ENCODE results near the gene PKP2.

Gene PKP2

DNA sequence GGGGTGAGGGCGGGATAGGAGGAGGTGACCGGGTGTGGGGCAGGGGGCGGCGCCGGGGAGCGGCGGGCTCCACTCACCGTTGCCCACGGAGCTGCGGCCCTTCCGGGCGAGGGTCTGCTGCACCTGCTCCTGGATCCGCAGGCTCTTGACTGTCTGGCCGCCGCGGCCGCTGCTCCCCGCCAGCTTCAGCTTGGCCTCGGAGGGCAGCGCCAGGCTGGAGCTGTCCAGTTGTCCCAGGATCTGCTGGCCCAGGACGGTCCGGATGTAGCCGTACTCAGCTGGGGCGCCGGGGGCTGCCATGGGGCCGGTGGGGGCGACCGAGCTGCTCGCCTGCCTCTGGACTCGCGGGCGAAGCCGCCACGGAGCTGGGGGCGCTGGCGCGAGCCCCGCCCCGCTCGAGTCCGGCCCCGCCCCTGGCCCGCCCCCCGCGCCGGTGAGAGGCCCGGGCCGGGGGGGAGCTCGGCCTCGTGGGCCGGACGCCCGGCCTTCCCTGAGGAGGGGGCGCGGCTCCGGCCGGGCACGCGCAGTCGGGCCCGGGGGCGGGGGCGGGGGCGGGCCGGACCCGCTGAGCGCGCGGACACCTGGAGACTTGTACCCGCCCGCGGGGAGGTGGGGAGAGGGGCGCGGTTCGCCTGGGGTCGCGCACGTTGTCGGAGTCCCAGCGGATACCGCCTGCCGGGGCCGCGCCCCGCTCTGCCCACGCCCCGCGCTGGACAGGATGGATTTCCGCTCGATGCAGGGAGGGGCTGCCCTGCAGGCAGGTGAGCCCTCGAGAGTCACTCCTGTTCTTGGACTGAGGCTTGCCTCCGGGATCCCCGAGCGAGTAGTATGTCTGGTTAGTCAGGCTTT is at the start of gene PKP2:
Gene PKP2 (minus strand): TSS at position 346 of the 849 bp plus-strand sequence. CDS start 46 bp downstream, at position 300.
- DNase-seq: peak; percentile 62

DNA sequence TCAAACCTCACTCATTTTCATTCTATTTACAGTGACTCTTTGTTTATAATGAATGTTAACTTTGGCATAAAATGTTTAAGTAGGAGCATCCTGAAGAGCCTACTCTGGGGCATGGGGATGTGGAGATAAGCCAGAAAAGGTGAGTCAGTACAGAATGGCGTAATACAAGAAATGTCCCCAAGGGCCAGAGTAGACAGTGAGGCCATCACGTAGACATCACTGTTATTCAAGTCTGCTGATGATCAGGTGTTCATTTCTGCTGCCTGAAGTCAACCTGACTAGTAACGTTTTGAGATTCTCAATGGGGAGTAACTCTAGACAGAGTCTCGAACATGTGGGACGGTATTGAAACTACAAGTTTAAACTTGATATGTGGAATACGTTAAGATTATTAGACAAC is 47.6 kb upstream of the PKP2 start:
- DNase-seq: no peak

DNA sequence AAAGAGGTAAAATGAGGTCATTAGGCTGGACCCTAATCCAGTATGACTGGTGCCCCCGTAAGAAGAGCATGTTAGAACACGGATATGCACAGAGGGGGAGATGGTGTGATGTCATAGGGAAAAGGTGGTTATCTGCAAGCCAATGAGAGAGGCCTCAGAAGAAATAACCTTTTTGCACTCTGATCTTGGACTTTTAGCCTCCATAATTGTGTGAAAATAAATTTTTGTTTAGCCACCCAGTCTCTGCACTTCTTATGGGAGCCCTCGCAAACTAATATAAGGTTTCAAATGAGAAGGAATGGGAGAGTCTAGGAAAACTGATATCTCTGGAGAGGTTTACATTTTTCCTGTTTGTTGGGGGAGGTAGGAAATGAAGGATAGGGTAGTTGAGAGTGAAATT is 43.2 kb upstream of the PKP2 start:
- DNase-seq: no peak

DNA sequence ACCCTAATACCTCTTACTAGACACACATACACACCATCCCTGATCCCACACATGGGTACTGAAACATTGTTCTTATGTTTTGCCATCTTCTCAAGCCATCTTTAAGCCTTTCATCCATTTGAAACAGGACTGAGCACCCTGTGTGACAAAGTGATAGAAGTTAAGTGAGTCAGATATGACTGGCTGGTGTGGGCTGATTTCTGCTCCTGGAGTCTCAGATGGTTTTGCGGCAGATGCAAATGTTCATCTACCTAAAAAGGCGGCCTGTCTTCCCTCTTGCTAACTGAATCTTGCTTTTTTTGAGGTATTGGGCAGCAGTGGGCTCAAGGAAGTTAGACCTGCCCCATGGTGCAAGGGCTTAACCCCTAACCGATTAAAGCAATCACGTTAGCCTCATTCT is 30.4 kb upstream of the PKP2 start:
- DNase-seq: no peak

DNA sequence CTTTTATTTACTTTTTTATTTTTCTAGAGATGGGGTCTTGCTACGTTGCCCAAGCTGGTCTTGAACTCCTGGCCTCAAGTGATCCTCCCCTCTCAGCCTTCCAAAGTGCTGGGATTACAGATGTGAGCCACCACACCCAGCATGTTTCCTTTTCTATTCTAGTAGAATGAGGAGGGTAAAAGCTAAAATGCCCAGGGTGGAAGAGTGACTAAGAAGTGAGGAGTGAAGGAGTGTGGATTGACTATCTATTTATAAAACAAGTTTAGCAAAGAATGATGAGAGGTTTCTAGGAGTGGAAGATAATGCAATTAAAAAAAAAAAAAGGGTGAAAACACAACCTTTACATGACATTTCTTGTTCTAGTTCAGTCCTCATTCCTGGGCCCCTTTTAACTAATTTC is 29.8 kb upstream of the PKP2 start:
- no peak for DNase-seq

DNA sequence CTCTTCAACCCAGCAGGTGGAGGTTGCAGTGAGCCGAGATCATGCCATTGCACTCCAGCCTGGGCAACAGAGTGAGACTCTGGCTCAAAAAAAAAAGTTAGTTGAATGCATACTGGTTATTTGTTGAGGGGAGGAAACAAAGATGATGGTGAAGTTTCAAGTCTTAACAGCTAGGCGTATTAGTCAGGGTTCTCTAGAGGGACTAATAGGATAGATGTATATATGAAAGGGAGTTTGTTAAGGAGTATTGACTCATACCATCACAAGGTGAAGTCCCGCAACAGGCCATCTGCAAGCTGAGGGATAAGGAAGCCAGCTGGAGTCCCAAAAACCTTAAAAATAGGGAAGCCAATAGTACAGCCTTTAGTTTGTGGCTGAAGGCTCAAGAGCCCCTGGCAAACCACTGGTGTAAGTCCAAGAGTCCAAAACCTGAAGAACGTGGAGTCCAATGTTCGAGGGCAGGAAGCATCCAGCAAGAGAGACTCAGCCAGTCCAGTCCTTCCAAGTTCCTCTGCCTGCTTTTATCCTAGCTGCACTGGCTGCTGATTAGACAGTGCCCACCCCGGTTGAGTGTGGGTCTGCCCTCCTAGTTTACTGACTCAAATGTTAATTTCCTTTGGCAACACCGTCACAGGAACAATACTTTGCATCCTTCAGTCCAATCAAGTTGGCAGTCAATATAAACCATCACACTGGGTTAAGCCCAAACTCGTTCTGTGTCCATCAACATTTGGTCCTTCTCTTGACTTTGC is 26.1 kb upstream of the PKP2 start:
- DNase-seq: no peak

DNA sequence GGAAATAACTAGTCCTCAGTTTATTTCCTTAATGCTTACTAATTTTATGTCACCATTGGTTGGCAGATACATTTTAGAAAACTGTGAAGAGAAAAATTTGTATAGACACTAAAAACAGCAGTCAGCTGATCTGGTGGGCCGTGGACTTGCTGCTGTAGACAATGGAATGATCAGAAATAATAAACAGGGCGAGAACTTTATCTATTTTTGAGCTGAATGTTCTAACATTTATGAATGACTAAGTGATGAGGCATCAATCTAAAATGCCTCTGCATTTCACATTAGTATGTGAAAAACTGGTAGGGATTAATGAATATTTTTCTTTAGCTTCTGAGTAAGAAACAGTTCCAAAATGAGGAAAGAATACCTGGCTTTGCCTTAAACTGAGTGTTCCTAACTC is 24.8 kb upstream of the PKP2 start:
- no peak for DNase-seq

DNA sequence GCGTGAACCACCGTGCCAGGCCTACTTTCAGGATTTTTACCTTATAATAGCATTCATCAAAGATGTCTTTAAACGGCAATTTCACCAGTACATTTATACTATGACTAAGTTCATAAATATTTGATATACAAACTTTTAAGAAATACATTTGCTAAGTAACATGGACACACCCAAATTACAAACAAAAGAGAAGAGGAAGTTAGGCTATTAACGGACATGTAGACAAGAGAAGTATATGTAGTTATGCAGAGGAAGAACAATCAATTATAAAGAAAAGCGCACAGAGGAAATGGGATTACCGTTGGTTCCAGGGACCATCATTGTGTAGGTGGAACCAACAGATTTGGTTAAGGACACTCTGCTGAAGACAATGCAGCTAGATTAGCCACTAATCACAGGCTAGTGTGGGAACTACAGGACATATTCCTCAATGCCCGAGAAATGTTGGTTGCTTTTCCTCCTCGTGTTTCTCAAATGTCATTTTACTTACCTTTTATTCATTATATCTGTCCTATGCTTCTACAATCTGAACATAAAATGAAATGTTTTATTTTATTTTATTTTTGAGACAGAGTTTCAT is 24.0 kb upstream of the PKP2 start:
- no peak for DNase-seq

DNA sequence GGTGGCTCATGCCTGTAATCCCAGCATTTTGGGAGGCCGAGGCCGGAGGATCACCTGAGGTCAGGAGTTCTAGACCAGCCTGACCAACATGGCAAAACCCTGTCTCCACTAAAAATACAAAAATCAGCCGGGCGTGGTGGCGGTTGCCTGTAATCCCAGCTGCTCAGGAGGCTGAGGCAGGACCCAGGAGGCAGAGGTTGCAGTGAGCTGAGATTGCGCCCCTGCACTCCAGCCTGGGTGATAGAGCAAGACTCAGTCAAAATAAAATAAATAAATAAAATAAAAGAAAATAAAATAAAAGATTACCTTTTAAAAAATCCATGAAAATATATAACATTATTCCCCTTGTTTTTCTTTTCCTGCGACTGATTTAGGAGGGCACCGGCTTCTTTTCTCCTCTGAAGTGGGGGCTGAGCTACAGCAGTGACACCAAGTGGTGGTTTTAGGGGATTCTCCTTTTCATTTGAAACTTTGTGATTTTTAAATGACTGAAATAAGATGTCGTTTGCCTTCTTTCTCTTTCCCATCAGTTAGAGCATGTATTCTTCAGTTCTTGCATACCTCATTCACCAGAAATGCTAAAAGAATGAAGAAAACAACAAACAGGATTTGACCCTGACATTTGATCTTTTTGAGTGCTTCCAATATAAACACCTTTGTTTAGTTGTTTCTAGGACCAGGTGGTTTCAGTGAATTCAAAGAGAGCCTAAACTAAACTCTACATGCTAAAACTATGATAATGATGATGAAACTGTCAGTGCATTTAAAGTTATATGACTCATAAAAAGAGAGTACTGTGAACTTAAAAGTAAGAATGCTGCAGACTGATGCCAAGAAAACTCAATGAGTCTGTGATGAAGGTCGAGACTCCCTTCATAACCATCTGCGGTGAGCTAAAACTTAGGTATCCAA is 22.6 kb upstream of the PKP2 start:
- DNase-seq: no peak

DNA sequence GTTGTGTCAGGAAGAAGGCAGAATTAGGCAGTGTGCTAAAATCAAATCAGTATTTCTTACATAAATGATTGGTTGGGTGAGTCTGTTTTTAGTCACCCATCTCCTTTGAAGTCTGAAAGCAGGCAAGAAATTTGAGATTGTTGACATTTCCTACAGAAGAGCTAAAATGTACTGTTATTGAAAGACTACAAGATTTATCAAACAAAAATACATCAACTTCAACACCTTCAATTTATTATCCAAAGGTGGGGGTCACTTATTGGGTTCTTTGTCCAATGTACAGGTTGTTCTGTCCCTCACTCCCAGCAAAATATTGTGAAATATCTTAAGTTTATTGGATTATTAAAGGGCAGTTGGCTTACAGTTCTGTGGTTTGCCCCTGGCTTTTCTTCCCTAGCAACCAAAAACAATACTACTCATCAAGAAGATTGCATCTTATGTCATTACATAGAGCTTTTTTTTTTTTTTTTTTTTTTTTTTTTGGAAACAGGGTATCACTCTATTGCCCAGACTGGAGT is 20.6 kb upstream of the PKP2 start:
- DNase-seq: no peak

DNA sequence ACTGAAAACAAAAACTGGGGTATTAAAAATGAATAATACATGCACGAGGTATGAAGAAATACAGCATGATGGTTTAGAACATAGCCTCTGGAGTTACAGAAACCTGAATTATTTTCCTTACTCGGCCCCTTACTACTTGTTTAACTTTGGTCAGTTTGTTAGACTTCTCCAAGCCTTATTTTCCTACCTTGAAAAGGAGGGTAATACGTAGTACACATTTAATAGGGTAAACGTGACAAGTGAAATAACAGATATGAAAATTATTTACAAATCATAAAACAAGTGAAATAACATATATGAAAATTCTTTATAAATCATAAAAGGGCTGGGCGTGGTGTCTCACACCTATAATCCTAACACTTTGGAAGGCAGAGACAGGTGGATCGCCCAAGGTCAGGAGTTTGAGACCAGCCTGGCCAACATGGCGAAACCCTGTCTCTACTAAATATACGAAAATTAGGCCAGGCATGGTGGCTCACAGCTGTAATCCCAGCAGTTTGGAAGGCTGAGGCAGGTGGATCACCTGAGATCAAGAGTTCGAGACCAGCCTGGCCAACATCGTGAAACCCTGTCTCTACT is 11.4 kb upstream of the PKP2 start:
- no peak for DNase-seq

DNA sequence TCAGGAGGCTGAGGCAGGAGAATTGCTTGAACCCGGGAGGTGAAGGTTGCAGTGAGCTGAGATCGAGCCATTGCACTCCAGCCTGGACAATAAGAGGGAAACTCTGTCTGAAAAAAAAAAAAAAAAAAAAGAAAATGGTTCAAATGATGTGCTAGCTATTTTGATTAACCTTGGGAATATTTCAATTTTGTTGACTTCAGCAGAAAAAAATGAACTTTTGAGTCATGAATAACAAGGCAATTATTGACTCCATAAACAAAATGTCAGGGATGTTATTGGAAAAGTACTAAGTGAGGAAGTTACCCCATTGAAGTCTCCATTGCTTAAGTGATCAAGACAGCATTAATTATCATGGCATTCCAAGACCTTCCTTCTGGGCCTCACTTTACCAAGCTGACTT is 10.6 kb upstream of the PKP2 start:
- DNase-seq: no peak

DNA sequence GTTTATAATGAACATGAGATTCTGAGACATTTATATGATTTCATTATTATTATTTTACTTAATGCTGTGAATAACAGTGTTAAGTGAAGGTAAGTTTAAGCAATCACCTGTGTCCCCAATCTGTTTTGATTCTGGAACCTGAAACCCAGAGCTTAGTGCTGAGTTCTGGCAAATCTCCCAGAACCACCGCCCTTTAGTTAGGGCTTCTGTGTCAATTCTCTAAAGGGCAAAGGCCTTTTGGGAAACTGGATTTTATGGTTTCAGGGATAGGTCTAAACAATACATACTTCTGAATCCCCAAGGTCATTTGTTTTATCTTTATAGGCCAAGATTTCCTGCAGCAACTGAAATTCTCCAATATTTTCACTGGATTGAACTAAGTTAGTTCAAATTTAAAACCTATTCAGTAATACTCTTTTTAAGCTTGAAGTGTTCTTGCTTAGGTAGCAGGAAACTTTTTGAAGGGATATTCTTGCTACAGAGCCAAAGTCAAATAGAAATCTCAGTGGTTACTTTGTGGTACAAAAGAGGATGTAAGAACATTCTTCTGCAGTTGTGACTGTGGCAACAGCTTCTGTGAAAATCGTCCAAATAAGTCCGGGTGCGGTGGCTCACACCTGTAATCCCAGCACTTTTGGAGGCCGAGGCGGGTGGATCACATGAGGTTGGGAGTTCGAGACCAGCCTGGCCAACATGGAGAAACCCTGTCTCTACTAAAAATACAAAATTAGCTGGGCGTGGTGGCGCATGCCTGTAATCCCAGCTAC is 10.0 kb upstream of the PKP2 start:
- no peak for DNase-seq

DNA sequence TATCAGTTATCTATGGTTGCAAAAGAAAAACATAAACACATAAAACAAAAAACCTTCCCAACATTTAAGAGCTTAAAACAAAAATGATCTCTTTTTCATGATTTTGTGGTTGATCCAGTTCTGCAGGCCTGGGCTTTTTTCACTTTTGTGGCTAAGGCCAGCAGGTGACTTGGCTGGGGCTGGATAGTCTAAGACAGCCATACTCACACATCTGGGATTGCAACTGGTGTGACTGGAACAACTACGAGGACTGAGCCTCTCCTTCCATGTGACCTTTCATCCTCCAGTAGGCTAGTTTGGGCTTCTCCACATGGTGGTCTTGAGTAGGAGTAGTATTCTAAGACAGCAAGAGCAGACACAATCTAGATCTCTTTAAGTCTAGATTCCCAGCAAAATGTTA is 7.2 kb upstream of the PKP2 start:
- no peak for DNase-seq

DNA sequence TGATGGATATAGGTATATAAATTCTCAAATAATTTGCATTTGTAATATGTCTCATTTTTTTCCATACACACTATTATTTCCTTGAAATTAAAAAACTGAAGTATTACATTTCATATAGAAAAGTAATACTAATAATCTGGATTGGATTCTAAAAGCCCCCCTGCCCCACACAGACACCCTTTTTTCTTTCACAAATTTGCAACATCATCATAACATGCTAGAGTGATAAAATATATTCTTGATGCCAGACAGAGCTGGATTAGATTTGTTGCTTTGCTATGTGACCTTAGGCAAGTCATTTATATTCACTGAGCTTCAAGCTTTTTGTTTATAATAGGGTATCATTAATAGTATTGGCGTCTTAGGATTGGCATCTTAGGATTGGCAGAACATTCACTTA is 6.7 kb upstream of the PKP2 start:
- DNase-seq: no peak

DNA sequence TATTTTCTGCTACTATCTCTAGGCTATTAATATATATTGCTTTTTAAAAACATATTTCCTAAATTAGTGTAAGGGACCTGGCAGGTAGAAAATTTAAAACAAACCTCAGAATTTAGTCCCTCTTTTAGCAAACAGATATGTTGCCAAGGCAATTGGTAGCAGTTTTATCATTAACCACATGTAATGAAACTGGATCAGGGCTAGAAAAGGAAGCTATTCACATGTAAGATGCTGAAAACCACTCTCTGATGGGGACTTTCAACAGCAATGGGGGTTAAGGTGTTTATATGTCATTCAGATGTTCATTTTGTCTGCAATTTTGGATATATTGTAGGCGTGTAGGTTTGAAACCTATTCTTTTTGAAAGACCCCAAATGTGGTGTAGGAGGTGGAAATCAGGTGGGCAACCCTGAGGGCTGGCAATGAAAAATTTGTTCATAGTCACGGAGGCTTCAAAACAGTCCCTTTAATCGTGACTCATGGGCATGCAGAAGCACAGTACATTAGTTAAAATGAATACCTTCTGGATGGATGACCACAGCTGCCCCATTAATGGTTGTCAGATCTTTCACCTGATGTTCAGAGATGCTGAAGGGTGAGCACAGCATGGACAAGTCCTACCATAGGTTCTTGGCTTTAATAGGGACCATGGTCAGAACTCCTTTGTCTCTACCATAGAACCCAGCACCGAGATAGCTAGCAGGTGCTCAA is 5.9 kb upstream of the PKP2 start:
- DNase-seq: no peak

DNA sequence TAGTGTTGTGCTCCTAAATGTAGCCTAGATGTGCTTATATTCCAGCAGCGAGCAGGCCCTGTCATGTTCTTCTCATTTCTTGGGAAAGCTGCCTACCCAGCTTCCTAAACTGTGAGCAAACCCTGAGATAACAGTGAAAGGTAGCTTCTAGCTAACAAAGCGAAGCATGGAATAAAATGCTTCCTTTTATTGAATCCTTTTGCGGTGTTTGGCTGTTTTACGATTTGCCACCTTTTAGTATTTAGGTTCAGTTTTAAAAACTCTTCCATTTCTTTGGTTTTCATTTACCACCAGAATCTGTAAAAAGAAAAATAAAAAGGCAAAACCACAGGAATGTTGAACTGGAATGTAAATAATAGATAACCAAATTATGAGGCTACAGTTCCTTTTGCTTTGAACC is 5.0 kb upstream of the PKP2 start:
- DNase-seq: no peak

DNA sequence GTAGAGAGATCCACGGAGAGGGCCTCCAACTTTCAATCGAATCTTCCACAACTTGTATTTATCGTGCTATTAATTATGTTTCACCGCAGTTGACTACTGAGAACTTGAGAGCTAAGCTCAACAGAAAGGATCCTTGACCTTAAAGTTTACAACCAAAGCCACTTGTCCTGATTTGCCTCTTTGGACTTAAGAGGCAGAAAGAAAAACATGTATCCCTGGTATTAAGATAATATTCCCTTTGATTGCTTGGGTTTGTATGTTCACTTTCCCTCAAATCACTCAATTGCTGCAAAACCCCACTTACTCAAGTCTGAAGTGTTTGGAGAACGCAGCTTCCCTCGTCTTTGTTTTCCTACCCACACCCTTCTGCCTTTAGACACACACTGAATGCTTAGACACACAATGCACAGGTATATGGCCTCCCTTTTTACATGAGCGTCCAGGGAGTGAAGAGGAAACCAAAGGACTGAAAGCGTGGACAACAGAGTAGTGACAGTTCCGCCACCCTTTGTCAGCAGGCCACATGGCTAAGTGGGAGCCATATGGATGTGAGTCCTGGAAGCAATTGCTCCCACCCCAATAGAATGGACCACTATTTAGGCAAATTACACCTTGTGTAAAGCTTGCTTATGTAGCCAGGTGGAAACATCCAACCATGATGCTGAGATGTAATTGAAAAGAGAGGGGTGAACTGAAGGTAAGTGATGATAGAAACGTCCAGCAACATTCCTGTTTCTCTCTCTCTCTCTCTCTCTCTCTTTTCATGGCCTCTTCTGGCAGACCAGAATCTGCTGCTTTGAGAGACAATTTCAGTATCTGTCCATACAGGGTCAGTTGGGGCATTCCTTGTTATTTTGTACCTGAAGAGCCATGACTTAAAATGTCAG is 1.4 kb upstream of the PKP2 start:
- no peak for DNase-seq

DNA sequence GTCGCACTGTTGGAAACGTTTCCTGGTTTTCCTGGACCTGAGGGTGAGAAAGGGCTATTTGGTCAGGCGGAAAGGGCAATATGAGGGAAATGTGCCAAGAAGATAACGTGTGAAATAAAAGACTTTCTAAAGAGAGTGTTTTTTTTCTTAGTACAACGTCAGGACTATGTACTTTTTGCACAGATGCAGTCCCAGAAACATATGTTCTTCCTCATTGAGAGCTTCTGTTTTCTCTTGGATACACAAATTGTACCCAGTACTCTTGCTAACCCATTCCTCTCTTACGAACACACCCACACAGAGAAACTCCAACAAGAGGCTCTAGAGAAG is 669 bp upstream of the PKP2 start:
- no peak for DNase-seq

Data from NCI-H2081 treated with DMSO at 0.1 percent for 48 hours (cell line).